ENCODE measurements around the gene CLCNKA. TPM values are rescaled to one million over a fixed set of nuclear protein-coding genes. Genes with fewer than 3 reads are reported as not detected.
"Not testable (repeated sequence)": the region's sequence is repeated elsewhere in the genome, so short reads cannot be mapped to it uniquely, and the experiment has no call there.

Gene CLCNKA
- polyA plus RNA-seq, 4 donors = 13.8 to 24.5 (median 18.1) TPM

DNA sequence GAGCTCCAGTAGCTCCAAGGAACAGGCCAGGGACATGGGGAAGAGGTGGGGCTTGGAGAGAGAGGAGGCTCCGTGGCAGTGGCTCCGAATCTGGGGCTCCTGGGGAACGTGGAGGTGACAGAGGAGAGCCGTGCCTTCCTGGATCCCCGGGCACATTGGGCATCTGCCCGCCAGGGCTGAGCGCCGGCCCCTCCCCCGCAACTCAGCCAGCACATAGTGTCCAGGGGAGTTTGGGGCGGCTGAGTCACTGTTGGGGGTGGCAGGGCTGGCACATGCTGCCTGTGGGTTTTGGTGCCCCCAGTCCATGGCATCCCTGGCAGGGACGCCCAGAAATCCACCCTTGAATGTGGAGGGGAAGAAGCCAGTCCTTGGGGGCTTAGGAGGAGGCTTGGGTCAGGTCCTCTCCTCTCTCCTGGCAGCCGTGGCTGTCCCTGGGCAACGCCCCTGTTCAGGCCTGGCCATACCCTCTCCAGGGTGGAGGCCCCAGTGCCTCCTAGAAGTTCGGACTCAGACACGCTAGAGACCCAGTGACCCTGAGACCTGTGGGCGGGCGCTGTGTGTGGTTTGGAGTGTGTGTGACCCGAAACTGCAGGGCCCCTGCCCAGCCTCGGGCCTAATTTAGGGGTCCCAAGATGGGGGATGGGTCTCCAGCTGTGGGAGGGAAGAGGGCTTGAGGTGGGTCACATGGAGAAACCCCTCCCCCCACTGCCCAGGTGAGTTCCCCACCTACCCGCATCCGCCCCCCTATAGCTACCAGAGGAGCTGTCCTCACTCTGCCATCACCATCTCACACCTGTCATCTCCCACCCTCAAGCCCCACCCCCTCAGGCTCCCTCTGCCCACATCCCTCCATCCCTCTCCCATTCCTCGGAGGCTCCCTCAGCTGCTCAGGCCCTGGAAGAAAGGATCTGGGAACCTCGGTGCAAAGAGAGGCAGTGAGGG, 5.6 kb upstream of the CLCNKA start:
- DNase-seq (ENCODE audit: low read depth in 4 of 4, low spot score in 2 of 4) = no peak

DNA sequence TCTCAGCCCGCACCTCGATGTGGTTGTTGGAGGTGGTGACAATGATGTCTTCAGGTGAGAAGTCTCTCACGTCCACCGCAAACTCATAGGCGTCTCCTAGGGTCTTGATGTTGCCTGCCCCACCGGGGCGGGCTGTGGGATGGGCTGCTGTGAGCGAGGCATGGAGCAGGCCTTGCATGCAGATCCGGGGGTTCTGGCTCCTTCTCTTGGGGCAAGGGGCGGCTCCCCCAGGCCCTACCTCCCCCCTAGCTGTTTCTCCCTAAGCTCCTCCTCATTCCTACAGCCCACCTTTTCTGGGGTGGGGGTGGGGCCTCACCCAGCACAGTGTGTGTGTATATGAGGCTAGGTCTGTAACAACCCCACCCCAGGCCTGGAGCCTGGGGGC, 4.8 kb upstream of the CLCNKA start:
- no peak for DNase-seq (ENCODE audit: low read depth in 4 of 4, low spot score in 2 of 4)

DNA sequence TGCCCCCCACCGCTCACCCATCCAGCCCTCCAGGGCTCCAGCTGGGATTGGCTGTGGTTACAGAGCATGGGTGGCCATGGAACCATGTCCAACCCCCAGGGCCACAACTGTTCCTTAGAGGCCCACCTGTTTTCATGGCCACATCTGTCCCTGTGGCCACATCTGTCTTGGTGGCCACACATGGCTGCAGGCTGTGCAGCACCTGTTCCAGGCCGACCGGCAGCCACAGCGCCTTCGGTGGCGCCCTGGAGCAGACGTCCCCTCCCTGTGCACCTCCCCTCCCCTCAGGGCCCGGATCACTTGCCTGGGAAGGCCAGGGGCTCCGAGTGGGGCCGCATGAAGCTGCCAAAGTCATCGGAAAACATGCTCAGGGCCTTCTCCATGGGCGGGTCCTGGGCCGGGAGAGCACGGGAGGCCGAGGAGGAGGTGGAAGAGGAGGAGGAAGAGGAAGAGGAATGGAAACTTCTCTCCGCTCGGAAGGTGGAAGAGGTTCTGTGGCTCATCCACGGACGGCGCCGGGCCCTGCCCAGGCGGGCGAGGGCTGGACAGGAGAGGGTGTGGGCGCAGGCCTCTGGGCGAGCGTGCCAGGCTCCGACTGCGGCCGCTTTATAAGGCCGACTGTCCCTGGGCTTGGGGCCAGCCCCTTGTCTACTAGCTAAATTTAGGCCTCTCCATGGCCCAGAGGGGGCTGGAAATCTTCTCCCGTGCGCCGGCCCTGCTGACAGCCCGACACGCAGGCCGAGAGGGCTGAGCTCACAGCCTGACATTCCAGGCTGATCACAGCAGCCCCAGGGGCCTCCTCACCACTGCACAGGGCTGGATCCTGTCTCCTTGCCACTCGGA, 4.2 kb upstream of the CLCNKA start, which contains the start of gene HSPB7:
HSPB7 (minus strand) TSS at position 583 of the 843 bp plus-strand sequence; CDS start at position 503, 80 bp downstream.
- peak in 1 of 4 donors; percentile 44 for DNase-seq (ENCODE audit: low read depth in 4 of 4, low spot score in 2 of 4)

DNA sequence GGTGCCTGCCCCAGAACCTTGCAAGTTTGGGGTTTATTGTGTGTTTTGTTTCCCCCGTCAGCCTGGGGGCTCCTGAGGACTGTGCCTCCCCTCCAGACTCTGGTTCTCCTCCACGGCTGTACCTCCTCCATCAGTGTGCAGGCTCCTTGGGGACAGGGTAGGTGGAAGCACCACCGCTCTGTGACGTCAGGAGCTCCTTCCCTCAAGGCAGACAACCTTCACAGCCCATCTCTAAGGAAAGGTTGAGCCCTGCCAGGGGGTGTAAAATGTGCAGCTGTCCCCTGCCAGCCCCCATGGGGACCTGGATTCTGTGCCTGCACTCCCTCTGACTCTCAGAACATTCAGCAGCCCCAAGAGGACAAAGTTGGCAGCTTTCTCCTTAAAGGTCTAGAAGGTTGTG, 3.5 kb upstream of the CLCNKA start:
- DNase-seq (ENCODE audit: low read depth in 4 of 4, low spot score in 2 of 4) = no peak

DNA sequence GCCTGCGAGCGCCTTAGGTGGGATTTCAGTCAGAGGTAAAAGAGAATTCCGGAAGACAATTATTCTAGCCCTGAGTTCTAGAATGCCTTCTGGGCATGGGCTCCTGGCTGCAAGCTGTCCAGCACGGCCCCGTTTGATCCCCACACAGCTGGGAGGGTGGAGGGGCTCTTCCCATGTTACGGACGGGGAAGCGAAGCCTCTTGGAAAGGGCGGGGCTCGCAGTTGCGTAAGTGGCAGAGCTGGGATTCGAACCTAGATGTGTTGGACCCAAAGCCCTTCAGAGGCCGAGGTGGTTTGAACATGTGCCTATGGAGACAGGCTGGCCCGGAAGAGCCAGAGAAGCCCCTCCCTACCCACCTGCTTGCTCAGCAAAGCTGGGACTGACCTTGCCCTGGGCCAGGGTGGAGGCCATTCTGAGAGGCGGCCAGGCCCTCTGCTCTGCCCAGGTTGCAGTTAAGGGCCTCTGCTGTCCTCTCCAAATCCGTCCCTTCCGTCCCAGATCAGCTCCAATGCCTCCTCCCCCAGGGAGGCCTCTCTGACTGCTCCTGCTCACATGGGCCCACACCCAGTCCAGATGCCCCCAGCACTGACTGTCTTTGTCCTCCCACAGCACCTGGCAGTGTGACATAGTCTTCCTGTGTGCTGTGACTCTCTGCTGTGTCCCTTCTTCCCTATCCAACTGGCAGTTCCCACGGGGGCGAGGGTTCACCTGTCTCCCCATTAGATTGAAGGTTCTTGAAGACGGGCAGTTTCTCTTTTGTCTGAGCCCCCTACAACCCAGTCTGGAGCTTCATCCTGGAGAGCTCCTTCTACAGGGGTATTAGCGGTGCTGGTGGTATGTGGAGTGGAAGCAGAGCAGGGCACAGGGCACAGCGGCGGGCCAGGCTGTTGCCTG, 2.8 kb upstream of the CLCNKA start:
- DNase-seq (ENCODE audit: low read depth in 4 of 4, low spot score in 2 of 4) = no peak

DNA sequence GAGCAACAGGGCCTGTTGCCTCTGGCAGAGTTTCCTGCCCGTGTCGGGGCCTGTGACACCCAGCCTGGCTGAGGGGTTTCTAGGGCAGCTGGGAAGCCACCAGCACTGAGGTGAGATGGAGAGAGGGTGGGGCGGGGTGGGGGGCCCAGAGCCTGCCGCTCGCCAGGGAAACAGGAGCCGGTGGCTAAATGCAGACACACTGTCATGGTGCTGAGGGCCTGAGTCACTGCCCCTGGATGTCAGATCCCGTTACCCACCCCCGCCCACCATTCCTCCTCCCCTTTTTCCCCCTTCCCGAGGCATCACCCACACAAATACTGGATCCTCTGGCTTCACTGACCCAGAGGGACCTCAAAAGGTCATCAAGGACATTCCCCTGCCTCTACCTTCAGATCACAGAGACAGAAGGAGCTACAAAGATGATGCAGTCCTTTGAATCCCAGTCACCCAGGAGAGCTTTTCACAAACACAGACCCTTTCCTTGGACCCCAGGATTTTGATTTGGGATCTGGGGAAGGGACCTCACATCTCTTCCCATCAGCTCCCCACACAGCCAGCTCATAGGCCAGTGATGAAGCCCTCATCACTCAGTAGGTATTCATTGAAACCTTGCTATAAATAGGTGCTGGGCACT, 2.1 kb upstream of the CLCNKA start:
- DNase-seq (ENCODE audit: low read depth in 4 of 4, low spot score in 2 of 4) = no peak

DNA sequence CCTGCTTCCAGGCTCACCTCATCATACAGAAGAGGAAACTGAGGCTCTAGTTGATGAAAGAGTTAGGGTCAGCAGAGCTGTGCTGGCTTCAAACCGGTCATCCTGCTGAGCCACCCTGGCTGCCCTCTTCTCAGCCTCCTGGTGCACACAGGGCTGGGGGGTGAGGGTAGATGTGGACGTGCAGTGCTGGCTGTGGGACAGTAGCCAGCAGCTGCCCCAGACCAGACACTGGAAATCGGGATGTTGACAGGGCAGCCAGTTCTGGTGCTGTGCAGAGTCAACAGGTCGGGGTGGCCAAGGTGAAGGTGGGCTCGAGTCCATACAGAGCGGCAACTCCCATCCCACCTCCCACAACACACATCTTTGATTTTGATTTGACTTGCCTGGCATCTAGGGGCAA, 1.5 kb upstream of the CLCNKA start:
- no peak for DNase-seq (ENCODE audit: low read depth in 4 of 4, low spot score in 2 of 4)

DNA sequence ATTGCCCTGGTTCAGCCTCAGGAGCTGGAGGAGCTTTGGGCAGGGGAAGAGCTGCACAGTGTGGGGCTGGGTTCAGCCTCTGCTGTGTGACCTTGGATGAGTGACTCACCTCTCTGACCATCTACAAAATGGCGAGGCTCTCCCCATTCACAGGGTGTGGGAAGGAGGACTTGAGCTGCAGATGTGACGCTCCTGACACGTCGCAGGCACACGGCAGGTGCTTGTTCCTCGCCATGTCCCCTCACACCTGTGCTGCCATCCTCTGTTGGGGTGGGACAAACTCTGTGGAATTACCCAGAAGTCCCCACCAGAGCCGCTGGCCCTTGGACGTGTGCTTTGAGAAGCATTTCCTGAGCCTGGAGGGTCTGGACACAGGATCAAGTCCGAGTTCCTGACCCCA, 958 bp upstream of the CLCNKA start:
- DNase-seq (ENCODE audit: low read depth in 4 of 4, low spot score in 2 of 4) = not testable (repeated sequence)

DNA sequence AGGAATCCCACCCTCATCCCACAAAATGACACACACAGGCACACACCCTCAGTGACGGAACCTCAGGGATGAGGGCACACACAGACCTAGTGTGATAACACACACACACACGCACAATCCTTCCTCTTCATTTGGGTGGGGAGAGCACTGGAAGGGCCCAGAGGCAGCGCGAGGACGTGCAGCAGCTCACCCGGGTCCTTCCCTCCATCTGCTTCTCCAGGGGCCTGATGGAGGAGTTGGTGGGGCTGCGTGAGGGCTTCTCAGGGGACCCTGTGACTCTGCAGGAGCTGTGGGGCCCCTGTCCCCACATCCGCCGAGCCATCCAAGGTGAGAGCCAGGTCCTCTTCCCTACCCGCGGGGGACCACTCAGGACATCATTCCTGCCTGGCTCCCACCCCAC, 557 bp downstream of the CLCNKA start:
- no peak for DNase-seq (ENCODE audit: low read depth in 4 of 4, low spot score in 2 of 4)

DNA sequence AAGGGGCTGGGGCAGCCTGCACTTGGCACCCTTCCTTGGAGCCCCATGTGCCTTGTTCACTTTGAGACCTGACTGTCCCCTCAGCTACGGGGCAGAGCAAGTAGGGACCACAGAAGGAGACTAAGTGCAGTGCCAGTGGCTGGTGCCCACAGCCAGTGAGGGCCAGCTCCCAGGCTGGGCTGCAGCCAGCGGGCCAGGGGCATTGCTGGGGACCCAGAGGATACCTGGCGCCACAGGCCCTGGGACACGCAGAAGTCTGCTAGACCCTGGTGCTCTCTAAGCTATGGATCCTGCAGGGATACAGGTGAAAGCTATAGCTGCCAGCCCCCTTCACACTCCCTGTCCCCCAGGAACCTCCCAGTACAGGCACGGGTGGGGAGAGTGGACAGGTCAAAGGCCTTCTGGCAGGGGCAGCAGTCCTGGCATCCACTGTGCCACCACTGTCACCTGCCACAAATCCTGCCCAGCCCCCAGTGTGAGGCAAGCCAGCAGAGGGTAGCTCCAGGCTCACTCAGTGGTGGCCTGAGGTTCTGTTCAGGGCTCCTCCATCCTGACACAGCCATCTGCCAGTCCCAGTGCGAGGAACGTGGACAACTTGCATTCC, 1.3 kb downstream of the CLCNKA start:
- no peak for DNase-seq (ENCODE audit: low read depth in 4 of 4, low spot score in 2 of 4)

DNA sequence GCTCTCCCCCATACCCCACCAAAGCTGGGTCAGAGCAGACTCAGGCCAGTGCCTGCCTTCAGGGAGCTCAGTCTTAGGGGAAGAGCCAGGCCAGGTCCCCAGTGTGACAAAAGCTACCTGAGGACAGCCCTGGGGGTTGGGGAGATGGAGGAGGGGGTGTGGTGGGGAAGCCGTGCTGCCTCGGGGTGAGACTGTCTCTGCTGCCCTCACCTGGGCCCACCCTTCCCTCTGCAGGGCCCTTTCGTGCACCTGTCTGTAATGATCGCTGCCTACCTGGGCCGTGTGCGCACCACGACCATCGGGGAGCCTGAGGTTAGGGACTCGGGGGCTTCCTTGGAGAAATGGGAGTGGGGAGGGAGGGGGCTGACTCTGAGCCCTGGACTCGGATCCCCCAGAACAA, 4.5 kb downstream of the CLCNKA start:
- not testable (repeated sequence) for DNase-seq (ENCODE audit: low read depth in 4 of 4, low spot score in 2 of 4)

DNA sequence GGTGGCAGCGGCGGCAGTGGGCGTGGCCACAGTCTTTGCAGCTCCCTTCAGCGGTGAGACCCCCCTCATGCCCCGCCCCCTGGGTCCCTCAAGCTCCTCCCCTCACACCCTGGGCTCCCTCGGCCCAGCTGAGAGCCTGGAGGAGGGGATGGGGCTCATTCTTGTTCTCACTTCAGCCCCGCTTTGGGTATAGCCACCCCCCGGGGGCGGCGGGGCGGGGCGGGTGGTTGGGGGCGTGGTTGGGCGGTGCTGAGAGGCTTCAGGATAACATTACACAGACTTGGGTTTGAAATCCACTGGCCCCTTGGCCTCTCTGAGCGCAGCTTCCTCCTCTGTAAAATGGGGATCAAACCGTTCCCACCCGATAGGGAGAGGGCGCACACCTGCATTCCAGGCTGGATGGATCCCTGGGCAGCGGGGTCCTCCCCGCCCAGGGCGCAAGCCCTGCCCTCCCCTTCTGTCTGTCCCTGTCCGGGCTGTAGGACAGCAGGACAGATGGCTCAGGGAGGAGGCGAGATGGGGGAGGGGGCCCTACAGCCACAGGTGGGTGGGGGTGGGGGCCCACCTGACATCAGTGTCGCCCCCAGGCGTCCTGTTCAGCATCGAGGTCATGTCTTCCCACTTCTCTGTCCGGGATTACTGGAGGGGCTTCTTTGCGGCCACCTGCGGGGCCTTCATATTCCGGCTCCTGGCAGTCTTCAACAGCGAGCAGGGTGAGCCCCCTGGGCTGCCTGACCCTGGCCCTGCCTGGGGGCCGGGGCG, 5.1 kb downstream of the CLCNKA start:
- no peak for DNase-seq (ENCODE audit: low read depth in 4 of 4, low spot score in 2 of 4)

DNA sequence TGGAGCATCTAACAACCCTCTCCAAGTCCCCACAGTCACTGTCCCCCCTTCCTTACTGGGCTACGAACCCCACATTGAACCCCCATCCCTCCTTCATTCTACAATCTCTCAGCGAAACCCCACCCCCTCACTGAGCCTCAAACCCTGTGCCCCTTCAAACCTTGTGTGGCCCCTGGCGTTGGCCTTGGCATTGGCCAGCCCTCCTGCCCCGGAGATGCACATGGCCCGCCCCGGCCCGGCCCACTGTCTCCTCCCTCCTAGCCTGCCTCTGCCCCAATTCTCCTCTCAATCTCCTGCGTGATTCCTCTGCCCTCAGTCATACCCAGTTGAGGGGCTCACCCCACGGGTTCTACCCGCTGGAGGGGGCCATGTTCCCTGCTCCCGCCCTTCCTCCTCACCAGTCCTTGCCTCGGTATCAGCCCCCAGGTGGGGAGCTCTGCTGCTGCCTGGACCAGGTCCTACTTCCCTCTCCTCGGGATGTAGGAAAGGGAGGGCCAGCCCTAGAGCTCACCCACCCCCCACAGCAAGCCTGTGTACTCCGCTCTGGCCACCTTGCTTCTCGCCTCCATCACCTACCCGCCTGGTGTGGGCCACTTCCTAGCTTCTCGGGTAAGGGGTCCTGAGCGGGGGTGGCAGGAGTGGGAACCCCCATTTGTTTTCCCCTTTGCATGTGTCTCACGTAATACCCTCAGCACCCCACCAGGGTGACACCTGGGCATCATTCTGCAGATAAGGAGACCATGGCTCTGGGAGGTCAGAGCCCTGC, 6.6 kb downstream of the CLCNKA start:
- DNase-seq (ENCODE audit: low read depth in 4 of 4, low spot score in 2 of 4) = no peak

DNA sequence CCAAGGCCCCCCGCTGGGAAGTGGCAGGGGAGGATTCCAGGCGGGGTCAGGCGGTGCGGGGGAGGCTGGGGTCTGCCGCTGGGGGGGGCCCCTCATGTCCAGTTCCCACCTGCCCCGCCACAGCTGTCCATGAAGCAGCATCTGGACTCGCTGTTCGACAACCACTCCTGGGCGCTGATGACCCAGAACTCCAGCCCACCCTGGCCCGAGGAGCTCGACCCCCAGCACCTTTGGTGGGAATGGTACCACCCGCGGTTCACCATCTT, 7.1 kb downstream of the CLCNKA start:
- DNase-seq (ENCODE audit: low read depth in 4 of 4, low spot score in 2 of 4) = not testable (repeated sequence)

DNA sequence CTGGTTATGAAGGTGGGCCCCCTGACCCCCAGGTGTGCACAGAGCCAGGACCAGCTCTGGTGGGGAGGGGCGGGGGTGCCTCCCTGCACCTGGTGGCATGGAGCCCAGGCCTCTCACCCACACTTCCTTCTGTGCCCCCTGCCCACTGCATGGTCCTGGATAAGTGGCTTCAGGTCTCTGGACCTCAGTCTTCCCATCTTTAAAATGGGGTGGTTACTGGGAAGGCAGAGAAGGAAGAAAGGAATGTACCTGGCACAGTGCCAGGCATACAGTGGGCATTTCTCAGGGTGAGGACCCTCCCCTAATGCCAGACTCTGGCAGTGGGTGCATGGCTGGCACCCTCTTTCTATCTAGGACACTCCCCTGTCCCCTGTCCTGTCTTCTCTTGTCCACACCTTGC, 7.5 kb downstream of the CLCNKA start:
- no peak for DNase-seq (ENCODE audit: low read depth in 4 of 4, low spot score in 2 of 4)

DNA sequence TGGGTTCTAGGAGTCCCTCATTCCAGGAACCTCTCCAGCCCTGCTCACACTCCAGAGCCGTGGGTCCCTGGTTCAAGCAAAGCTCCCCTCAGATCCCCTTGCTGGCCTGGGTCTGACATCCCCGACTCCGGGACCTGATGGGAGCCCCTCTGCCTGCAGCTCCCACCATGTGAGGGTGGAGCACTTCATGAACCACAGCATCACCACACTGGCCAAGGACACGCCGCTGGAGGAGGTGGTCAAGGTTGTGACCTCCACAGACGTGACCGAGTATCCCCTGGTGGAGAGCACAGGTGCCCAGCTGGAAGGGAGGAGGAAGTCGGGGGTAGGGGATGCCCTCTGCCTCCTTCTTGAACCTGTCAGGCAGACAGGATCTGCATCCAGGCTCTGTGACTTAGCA, 9.7 kb downstream of the CLCNKA start:
- DNase-seq (ENCODE audit: low read depth in 4 of 4, low spot score in 2 of 4) = no peak

DNA sequence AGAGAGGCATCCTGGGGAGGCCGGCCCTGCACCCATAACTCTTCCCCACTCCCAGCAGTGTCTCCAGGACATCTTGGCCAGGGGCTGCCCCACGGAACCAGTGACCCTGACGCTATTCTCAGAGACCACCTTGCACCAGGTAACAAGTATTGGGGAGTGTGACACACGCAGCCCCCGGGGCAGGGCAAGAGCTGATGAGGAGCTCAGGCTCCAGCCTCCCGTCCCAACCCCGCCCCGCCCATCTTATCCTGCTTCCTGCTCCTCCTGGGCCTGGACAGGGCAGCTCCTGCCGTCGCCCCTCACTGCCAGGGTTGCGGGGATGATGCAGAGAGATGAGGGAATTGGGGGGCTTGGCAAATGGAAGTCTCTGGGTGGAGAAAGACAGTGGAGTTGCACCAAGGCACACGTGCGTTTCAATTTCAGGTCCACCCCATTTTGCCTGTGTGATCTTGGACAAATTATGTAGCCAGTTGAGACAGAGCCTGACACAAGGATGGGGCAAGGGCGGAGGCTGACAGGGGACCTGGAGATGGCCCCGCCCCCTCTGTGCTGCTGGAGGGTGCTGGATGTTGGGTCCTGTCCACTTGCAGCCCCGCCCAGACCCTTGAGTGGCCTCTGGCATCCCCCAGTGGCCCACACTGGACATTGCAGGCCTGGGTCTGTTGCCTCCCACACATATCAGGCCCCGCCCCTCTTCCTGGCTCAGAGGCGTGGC, 10.7 kb downstream of the CLCNKA start:
- peak in 2 of 4 donors; percentile 66 to 67 for DNase-seq (ENCODE audit: low read depth in 4 of 4, low spot score in 2 of 4)

Measured in left renal cortex interstitium (tissue), 4 donors.